Stimulated activated CD4-positive, alpha-beta T cell treated with anti-CD3 and anti-CD28 coated beads, TNF-alpha, amount 100 ng/mL, for 48 hours (primary cell): ENCODE data around the gene ANTXR2.
"Not testable (repeated sequence)": the region's sequence is repeated elsewhere in the genome, so short reads cannot be mapped to it uniquely, and the experiment has no call there.

Source experiments
- DNase-seq, 3 donors: peaks; one replicate each; pipeline ENCODE4 v3.0.0-alpha.2; 2020; ENCODE audit warnings: low read depth in 3 of 3

Gene ANTXR2

GRCh38 chr4:79991100-79991499, 81.9 kb downstream of the ANTXR2 start:
- DNase-seq = not testable (repeated sequence)

- DNase-seq = no peak
Measured at GRCh38 chr4:79987401-79987800, 85.6 kb downstream of the ANTXR2 start.

DNA sequence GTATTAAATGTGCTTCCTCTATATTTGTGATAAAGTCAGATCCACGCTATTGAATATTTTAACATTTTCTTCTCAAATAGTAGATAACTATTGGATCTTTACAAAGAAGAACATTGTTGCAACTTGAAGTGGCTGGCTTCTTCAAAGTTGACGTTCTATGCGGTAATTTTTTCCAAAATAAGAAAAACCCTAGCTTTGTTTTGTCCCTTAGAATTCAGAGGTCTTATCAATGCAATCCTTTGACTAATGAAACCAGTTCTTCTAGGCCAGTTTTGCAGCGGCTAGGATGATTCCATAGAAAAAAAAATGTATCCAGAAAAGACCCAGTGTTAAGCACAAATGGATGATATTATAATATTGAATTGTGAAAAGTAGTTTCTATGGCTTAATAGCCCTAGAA, 89.6 kb downstream of the ANTXR2 start:
- no peak for DNase-seq

GRCh38 chr4:79982601-79983322, 90.3 kb downstream of the ANTXR2 start:
- DNase-seq = no peak

- DNase-seq = no peak
Measured at GRCh38 chr4:79980448-79980847, 92.6 kb downstream of the ANTXR2 start.

GRCh38 chr4:79979785-79980437, 93.1 kb downstream of the ANTXR2 start:
- DNase-seq = no peak

DNA sequence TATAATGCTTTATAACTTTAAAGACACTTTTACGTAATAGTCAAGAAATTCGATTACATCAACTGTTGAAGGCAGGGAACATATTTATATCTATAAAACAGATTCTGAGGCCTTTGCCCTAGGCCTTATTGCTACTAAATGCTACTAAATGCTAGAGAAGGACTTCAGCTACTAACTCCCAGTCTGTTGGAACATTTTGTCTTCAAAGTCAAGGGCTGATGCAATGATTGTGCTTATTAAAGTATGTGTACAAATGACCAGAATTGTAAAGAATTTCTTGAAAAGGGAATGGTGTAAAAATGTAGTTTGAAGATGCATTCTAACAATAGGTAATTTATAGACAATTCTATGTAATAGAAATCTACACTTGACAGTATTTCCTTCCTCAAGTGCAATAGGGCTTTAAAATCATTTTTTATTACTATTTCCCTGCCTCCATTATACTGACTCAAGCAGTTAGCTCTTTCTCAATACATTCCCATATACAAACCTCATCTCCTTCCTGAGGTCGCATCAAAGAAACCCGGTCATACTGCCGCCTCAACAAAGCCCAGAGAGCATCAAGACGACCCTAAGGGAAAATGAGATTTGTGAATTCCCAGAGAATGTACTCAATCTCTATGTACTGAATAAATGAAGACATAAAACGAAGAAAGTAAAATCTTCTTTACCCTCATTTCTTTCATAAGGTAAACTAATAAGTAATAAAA, 95.7 kb downstream of the ANTXR2 start:
- DNase-seq = no peak

DNA sequence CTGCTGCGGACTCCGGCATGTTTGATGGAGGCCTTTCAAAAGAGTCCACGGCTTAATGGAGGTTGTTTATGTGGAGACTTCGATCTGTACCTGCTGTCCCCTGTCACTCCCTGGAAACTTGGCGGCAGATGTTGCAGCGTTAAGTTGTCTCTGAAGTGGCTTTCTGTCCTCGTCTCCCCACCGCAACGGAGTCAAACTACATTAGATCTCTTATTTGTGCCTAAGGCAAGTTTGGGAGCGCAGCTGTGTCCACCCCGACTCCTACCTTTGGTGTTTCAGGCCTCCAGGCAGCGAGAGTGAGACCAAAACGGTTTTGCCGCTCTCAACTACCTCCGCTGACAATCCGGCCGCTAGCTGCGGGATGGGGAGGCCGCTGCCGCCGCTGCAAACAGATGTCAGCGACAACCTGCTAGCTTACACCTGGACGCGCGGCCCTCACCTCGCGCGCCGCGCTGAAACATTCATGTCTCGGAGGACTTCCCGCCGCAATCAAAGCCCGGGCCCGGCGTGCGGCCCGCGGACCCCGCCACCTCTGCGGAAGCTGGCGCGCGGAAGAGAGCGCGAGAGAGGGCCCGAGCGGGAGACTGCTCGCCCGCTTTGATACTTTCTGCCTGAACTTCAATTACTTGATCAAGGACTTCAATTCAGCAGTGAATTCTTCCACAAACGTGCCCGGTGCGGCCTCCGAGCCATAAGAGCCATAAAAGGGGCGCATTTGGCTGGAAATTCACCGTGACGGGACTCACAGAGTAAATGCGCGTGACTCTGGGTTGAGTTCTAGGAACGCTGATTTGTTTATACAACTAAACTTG, 108.4 kb downstream of the ANTXR2 start:
- DNase-seq = no peak

GRCh38 chr4:79964020-79964399, 109.0 kb downstream of the ANTXR2 start:
- no peak for DNase-seq

- no peak for DNase-seq
Measured at GRCh38 chr4:79959652-79960051, 113.4 kb downstream of the ANTXR2 start.

DNA sequence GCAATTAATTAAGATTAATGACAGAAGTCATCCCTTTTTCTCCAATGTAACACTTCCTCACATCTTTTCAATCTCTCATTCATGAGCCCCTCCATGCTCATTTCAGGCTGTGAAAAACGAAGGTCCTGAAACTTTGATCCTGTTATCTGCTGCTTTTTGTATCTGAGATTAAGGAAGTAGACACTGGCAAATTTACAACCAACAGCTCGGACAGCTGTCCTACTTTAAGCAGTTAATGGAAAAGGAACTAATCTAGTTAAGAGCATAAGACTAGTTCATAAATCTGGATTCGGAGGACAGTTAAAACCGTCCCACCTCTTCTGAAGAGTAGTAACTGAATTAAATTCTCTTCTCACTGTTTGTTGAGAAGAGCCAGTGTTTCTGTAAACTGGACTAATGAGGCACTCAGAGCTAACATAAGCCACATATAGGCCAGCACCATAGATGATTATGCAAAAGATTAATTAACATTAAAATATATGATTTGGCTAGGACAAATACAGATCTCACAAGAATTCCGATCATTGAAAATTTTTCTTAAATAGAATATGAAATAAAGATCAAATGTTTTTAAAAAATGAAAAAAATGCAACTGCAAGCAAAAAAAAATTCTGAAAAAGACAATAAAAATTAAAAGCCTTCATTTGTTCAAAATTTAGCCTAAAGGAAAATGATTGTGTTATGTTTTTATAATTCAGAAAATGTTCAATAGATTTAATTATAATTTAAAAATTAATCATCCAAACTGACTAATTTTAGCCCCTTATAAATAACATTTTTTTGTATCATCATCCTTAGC, 114.4 kb downstream of the ANTXR2 start:
- DNase-seq = no peak

GRCh38 chr4:79949178-79949577, 123.9 kb downstream of the ANTXR2 start:
- DNase-seq = no peak

DNA sequence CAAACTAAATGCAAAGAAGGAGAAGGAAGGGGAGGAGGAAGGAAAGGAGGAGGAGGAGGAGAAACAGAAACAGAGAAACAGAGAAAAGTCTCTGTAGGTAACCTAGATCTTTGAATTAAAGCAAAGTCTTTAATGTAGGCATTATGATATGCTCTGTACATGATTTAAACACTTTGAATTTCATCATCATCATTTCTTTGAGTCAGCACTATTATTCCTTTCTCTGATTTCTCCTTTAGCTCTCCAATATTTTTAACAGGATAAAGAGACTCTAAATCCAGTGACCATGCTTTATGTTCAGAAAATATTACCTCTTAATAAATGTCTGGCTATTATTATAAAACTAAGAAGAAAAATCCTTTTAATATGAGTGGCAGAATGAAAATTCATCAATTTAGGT, 124.3 kb downstream of the ANTXR2 start:
- DNase-seq = no peak

DNA sequence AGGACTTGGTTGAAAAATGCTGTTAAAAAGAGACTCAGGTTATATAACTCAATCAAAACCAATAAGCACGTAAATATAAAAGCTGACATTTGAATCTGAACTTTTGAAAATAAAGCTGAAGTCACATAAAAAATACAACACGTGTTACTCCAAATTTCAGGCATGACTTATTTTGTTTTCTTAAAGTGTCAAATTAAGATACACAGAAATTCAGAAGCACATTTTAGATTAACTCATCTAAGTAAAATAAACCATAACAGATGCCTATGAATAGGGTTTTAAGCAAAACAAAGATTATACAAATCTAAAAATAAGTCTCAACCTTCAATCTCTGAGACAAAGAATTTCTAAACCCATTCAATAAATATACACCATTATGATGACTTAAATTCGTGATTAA, 124.8 kb downstream of the ANTXR2 start:
- DNase-seq = no peak

GRCh38 chr4:79947386-79947785, 125.6 kb downstream of the ANTXR2 start:
- DNase-seq = no peak

- no peak for DNase-seq
Measured at GRCh38 chr4:79935274-79935673, 137.8 kb downstream of the ANTXR2 start.

DNA sequence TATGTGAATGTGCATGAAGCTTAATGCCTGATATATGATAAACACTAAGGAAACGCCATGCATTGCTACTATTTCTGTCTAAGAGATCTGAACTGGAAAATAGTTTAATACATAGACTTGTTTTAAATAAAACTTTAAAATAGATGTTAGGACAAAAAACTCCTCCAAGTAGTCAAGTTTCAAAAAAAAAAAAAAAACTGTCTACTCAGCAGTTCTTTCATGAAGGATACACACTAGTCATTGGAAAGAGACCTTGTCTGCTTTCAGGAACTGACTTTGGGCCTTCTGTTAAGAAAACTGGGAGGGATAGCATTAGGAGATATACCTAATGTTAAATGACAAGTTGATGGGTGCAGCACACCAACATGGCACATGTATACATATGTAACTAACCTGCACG, 138.4 kb downstream of the ANTXR2 start:
- no peak for DNase-seq

DNA sequence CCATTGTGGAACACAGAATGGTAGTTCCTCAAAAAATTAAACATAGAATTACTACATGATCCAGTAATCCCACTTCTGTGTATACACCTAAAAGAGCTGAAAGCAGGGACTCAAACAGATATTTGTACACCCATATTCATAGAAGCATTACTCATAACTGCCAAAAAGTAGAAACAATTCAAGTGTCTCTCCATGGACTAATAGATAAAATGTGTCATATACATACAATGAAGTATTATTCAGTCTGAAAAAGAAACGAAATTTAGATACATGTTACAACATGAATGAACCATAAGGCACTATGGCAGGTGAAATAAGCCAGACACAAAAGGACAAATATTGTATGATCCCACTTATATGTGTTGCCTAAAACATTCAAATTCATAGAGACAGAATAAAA, 145.1 kb downstream of the ANTXR2 start:
- DNase-seq = no peak

DNA sequence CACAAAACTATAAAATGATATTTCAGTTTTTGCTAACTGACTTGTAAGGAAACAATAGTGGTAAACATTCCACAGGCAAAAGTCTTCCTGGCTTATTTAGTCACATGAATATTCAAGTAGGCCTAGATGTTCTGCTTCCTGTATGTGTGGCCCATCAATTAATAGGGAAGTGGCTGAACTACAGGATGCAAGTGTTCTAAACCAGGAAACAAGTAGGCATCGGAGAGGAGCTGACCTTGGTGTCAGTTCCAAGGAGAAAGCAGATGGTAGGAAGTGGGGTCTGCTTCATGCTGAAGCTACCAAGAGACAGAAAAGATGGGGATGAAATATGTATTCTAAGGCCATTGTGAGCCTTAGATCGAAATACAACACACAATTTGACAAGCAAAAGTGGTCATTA, 149.7 kb downstream of the ANTXR2 start:
- DNase-seq = no peak

DNA sequence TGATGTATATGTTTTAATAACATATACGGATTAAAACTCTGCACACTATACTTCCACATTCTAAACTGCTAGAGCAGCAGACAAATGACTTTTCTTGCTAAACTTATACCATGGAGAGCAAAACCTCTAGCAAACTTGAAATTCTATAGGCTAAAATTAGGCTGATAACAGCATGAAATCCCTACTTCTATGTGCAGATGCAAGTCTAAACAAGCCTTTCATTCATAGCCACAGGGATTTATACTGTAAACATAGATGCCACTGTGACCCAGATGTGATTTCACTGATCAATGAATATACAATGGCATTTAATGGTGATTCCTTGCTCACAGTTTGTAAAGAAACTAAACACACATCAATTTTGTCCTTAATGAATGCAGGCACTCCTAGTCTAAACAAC, 151.0 kb downstream of the ANTXR2 start:
- no peak for DNase-seq

DNA sequence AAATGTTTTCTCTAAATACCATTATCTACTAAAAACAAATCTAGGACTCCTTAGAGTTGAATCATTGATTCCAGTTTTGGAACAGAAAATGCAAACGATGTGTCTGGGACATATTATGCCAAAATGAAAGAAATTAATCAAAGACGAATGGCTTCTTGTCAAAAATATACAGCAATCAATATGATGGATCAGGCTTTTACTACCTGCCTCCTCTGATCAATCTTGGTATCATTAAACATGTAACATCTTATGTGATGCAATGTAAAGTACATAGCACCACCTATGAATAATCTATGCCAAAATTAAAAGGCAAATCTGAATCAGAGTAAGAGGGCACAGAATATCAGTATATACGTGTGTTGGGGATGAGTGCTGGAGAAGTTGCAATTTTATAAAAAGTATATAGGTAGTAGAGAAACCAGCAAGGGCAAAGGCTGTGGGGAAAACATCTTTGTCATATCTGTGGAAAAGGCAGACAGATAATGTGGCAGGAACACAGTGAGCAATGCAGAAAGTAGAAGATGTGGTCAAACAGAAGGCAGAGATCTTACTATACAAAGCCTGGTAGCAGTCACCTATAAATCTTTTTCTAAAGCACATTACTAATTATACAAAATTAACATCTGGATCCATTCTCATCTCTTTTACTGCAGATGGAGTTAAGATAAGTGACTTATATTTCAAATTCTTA, 152.7 kb downstream of the ANTXR2 start:
- no peak for DNase-seq
